Measurements from ENCODE around the gene EMC8. TPM values are rescaled to one million over a fixed set of nuclear protein-coding genes. Genes with fewer than 3 reads are reported as not detected.

The EMC8 gene
- total and polyA plus RNA-seq, 2 of the 8 experiments (the other 6 are each of a cell fraction or from before 2014, with no cell fraction given): 52.2 to 69.7 TPM

- ChIA-PET CTCF (ENCODE audit: partially characterized antibody) (interaction anchor here (0.8 to 4.6 kb wide), 17 partner anchors 9 to 585 kb away, joined by 3 to 33 read pairs (median 5); no protein-coding TSS in a partner anchor), POLR2A (ENCODE audit: partially characterized antibody) (interaction anchor here (0.6 to 2.5 kb wide), 2 partner anchors 9 to 17 kb away, joined by 3 to 5 read pairs; no protein-coding TSS in a partner anchor)
- H3K4me1 ChIP-seq (replicated peaks in 1 of 4; ENCODE audit: control insufficient read depth in 3 of 4, insufficient read depth in 4 of 4, low read length in 3 of 4): no peaks in the 10 kb centered on the region; a peak in 1 of 7 replicates
- H2AK5ac ChIP-seq (ENCODE audit: low read depth, low read length): no peak overlapping the region
- H2BK15ac ChIP-seq (ENCODE audit: low read length): no peak overlapping the region
- no peak overlapping the region for H2AFZ ChIP-seq (ENCODE audit: low read length)
- H3K18ac ChIP-seq (ENCODE audit: extremely low read depth, low read length): no peak overlapping the region
- H4K5ac ChIP-seq (ENCODE audit: insufficient read length, low read depth, low read length): no peak overlapping the region
- no peak for DNase-seq (ENCODE audit: low read depth in 1 of 2, low spot score in 2 of 2)
- no peaks in the 10 kb centered on the region for H3K36me3 ChIP-seq (ENCODE audit: control insufficient read depth in 2 of 4, insufficient read depth in 4 of 4, low read length in 3 of 4)
- H3K4ac ChIP-seq (replicated peaks; ENCODE audit: insufficient read length, low read depth, low read length): no peak overlapping the region
- 0 out of 7 replicates have a peak, but pooled peaks cover 0 to 2% (median 0%) of the 10 kb centered on the region in 4 experiments for H3K27me3 ChIP-seq (replicated peaks in 1 of 4; ENCODE audit: control insufficient read depth in 3 of 4, extremely low read depth in 1 of 4, insufficient read depth in 3 of 4, low read length in 3 of 4)
- H2BK12ac ChIP-seq (ENCODE audit: low read depth, low read length): no peak overlapping the region
- H4K91ac ChIP-seq (replicated peaks; ENCODE audit: insufficient read length, low read length): no peak overlapping the region
- H3K56ac ChIP-seq (replicated peaks; ENCODE audit: insufficient read length, low read depth, low read length): no peak overlapping the region
- no peak overlapping the region for H4K8ac ChIP-seq (ENCODE audit: extremely low read depth, insufficient read depth, low read length)
- no peak overlapping the region for H3K23ac ChIP-seq (ENCODE audit: insufficient read length)
- TF ChIP-seq RNF2 (IDR thresholded peaks at IDR 0.05; ENCODE audit: borderline replicate concordance, low read depth, low read length, missing control alignments, poor library complexity, severe bottlenecking) (no peak), TCF12 (IDR thresholded peaks at IDR 0.05; ENCODE audit: low read depth, low read length) (no peak)
- H3K23me2 ChIP-seq (ENCODE audit: low read depth, low read length): no peaks in the 10 kb centered on the region
- H3K14ac ChIP-seq (ENCODE audit: insufficient read length): no peak overlapping the region
- no peak overlapping the region for H2BK120ac ChIP-seq (replicated peaks; ENCODE audit: low read depth, low read length)
- H3K27ac ChIP-seq (ENCODE audit: low read depth, low read length): no peak overlapping the region
- H3K79me1 ChIP-seq (ENCODE audit: low read depth, low read length): no peaks in the 10 kb centered on the region
- H2BK20ac ChIP-seq (ENCODE audit: low read length): no peak overlapping the region
- H3K79me2 ChIP-seq (ENCODE audit: control insufficient read depth in 1 of 2, insufficient read depth in 2 of 2, low read length in 2 of 2): no peaks in the 10 kb centered on the region
- no peaks in the 10 kb centered on the region for H3K9me3 ChIP-seq (ENCODE audit: insufficient read depth in 2 of 2, low read depth in 1 of 2, low read length in 1 of 2)
- no peak overlapping the region for H3K4me2 ChIP-seq (ENCODE audit: insufficient read depth in 1 of 2, low read depth in 2 of 2, low read length in 2 of 2)
- no peak overlapping the region for H3K9ac ChIP-seq (replicated peaks in 1 of 4; ENCODE audit: extremely low read depth in 1 of 4, low read depth in 3 of 4, low read length in 3 of 4)
- H4K20me1 ChIP-seq (replicated peaks in 1 of 2; ENCODE audit: control insufficient read depth in 1 of 2, insufficient read depth in 2 of 2, low read length in 2 of 2): no peaks in the 10 kb centered on the region
- H2BK5ac ChIP-seq (ENCODE audit: low read depth, low read length): no peak overlapping the region
- 90% methylated on average over 16 of the region's 16 CpGs; no CpG with 5 or more reads in 1 of the 2 experiments for WGBS, 2 experiments (ENCODE audit: extremely low coverage in 1 of 2, insufficient coverage in 1 of 2, insufficient read length in 1 of 2, insufficient replicate concordance in 2 of 2, low coverage in 1 of 2, low lambda C conversion rate in 2 of 2, missing lambda C conversion rate in 1 of 2)
- no peak overlapping the region for H3K4me3 ChIP-seq (ENCODE audit: extremely low read depth in 1 of 4, insufficient read depth in 2 of 4, low read depth in 3 of 4, low read length in 4 of 4)
- no peak for FAIRE-seq
These were observed 40.2 kb downstream of the EMC8 start for GRCh38 chr16:85759136-85759535.

All from H1 (cell line).